Measurements from ENCODE around the gene NFKBIB. TPM values are rescaled to one million over a fixed set of nuclear protein-coding genes. Genes with fewer than 3 reads are reported as not detected.

NFKBIB gene
- total RNA-seq, 1 experiment from 2014 or later = 101 TPM

GRCh38 chr19:38958301-38958700 lies 58.5 kb downstream of the NFKBIB start:
- no peak for DNase-seq (ENCODE audit: low spot score)

Other genes starting within 250 kb of the NFKBIB start
- 50.6 and 53.9 TPM in 2 replicates for gene CAPN12, start 155.5 kb upstream of the NFKBIB start, total RNA-seq (2014; rRNA removed; shearing (Covaris generic))
- 1.5 TPM in 1 of 2 replicates, not detected in the other for gene LGALS7, start 126.5 kb upstream of the NFKBIB start, total RNA-seq (2014; rRNA removed; shearing (Covaris generic))
- 6.0 TPM in 1 of 2 replicates, not detected in the other for gene LGALS7B, start 110.8 kb upstream of the NFKBIB start, total RNA-seq (2014; rRNA removed; shearing (Covaris generic))
- 959 and 1,005 TPM in 2 replicates for gene LGALS4, start 87.0 kb upstream of the NFKBIB start, total RNA-seq (2014; rRNA removed; shearing (Covaris generic))
- 252 and 285 TPM in 2 replicates for gene ECH1, start 68.2 kb upstream of the NFKBIB start, total RNA-seq (2014; rRNA removed; shearing (Covaris generic))
- gene HNRNPL, start 50.0 kb upstream of the NFKBIB start, total RNA-seq (2014; rRNA removed; shearing (Covaris generic)) = 389 and 434 TPM in 2 replicates
- gene RINL, start 21.7 kb upstream of the NFKBIB start, total RNA-seq (2014; rRNA removed; shearing (Covaris generic)) = 8.6 and 13.1 TPM in 2 replicates
- 69.8 and 86.7 TPM in 2 replicates for gene SIRT2, start 351 bp upstream of the NFKBIB start, total RNA-seq (2014; rRNA removed; shearing (Covaris generic))
- 0.16 TPM in 1 of 2 replicates, not detected in the other for gene CCER2, start 12.2 kb downstream of the NFKBIB start, total RNA-seq (2014; rRNA removed; shearing (Covaris generic))
- gene SARS2, start 30.8 kb downstream of the NFKBIB start, total RNA-seq (2014; rRNA removed; shearing (Covaris generic)) = 100 and 110 TPM in 2 replicates
- gene MRPS12, start 31.0 kb downstream of the NFKBIB start, total RNA-seq (2014; rRNA removed; shearing (Covaris generic)) = 350 and 367 TPM in 2 replicates
- not detected in 2 replicates for gene FBXO17, start 75.8 kb downstream of the NFKBIB start, total RNA-seq (2014; rRNA removed; shearing (Covaris generic))
- not detected in 2 replicates for gene FBXO27, start 132.6 kb downstream of the NFKBIB start, total RNA-seq (2014; rRNA removed; shearing (Covaris generic))
- gene ACP7, start 184.4 kb downstream of the NFKBIB start, total RNA-seq (2014; rRNA removed; shearing (Covaris generic)) = not detected in 2 replicates
- gene PAK4, start 225.8 kb downstream of the NFKBIB start, total RNA-seq (2014; rRNA removed; shearing (Covaris generic)) = 42.3 and 46.5 TPM in 2 replicates